WERI-Rb-1 (cell line): ENCODE data around the gene GNG7.
"Not testable (repeated sequence)": the region's sequence is repeated elsewhere in the genome, so short reads cannot be mapped to it uniquely, and the experiment has no call there.

Source experiments
- DNase-seq: peaks from one replicate; pipeline ENCODE4 v3.0.0-alpha.2; 2020
- H3K27ac ChIP-seq: fragments of 250-450 bp; sonication (Bioruptor Pico); 2 replicates; pipeline ENCODE4 v1.5.1; 2020; ENCODE audit warnings: mild to moderate bottlenecking, moderate library complexity
- H3K27me3 ChIP-seq: fragments of 250-450 bp; sonication (Bioruptor Pico); 2 replicates; pipeline ENCODE4 v1.5.1; 2021; ENCODE audit warnings: mild to moderate bottlenecking, low read depth, moderate library complexity; ENCODE audit not compliant: insufficient read depth, severe bottlenecking
- H3K36me3 ChIP-seq: fragments of 250-450 bp; sonication (Bioruptor Pico); 2 replicates; pipeline ENCODE4 v1.5.1; 2020; ENCODE audit warnings: mild to moderate bottlenecking, moderate library complexity
- H3K4me3 ChIP-seq: 2 replicates; pipeline ENCODE4 v1.5.1; 2011; ENCODE audit warnings: low read depth, mild to moderate bottlenecking, control low read depth, low read length
- H3K9me3 ChIP-seq: fragments of 250-450 bp; sonication (Bioruptor Pico); 2 replicates; pipeline ENCODE4 v1.5.1; 2021; ENCODE audit warnings: mild to moderate bottlenecking, moderate library complexity; ENCODE audit not compliant: severe bottlenecking
- TF ChIP-seq, protein P1 (sequence below): IDR thresholded peaks from 2 replicates; pipeline ENCODE4 v1.5.1; 2011; ENCODE audit warnings: low read depth, mild to moderate bottlenecking, control low read depth, inconsistent platforms, low read length

GNG7 gene

DNA sequence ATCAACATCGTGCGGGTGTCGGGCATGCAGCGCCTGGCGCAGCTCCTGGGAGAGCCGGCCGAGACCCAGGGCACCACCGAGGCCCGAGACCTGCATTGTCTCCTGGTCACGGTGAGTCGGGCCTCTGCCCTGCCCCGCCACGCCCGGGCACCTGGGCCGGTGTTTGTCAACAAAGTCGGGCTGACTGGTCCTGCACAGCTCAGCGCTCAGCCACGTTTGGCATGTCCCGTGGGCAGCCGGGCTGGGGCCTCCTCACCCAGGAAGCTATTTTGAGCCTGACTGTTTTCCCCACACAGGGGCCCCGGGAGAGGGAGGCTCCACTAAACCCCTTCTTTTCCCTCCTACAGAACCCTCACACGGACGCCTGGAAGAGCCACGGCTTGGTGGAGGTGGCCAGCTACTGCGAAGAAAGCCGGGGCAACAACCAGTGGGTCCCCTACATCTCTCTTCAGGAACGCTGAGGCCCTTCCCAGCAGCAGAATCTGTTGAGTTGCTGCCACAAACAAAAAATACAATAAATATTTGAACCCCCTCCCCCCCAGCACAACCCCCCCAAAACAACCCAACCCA is 225.3 kb downstream of the GNG7 start:
- Histone ChIP-seq H3K36me3 (no peaks in the 10 kb centered on the region), H3K27me3 (peaks cover 5% of the 10 kb centered on the region), H3K9me3 (no peaks in the 10 kb centered on the region), H3K27ac (no peak overlapping the region), H3K4me3 (no peak overlapping the region)
- DNase-seq: no peak
- TF ChIP-seq, protein P1, sequence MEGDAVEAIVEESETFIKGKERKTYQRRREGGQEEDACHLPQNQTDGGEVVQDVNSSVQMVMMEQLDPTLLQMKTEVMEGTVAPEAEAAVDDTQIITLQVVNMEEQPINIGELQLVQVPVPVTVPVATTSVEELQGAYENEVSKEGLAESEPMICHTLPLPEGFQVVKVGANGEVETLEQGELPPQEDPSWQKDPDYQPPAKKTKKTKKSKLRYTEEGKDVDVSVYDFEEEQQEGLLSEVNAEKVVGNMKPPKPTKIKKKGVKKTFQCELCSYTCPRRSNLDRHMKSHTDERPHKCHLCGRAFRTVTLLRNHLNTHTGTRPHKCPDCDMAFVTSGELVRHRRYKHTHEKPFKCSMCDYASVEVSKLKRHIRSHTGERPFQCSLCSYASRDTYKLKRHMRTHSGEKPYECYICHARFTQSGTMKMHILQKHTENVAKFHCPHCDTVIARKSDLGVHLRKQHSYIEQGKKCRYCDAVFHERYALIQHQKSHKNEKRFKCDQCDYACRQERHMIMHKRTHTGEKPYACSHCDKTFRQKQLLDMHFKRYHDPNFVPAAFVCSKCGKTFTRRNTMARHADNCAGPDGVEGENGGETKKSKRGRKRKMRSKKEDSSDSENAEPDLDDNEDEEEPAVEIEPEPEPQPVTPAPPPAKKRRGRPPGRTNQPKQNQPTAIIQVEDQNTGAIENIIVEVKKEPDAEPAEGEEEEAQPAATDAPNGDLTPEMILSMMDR: no peak

DNA sequence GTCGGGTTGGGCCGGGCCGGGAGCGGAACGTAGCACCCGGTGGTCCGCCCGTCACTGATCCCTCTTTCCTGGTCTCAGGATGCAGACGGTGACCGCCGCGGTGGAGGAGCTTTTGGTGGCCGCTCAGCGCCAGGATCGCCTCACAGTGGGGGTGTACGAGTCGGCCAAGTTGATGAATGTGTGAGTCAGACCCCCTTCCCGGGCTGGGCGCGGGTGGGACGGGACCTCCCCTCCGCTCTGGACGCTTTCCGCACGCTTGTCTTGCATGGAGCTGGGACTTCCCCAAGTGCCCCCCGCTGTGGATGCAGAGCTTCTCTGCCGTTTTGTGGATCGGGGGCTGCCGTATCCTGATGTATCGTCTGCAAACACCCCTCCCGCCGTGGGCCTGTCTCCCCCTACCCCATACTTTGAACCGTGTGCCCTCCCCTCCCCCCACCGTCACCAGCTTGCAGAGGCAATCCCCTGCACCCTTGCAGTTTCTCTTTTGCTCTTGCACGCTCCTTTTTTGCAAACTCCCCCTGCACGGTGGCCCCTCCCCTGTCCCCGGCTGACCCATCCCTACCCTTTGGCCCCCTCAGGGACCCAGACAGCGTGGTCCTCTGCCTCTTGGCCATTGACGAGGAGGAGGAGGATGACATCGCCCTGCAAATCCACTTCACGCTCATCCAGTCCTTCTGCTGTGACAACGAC is 225.9 kb downstream of the GNG7 start:
- Histone ChIP-seq H3K9me3 (no peaks in the 10 kb centered on the region), H3K27me3 (peaks cover 5% of the 10 kb centered on the region), H3K36me3 (no peaks in the 10 kb centered on the region), H3K4me3 (peak overlapping the region; percentile 83), H3K27ac (peak overlapping the region; percentile 50; the same call in 1 of the 2 replicates)
- TF ChIP-seq, protein P1: no peak
- peak; percentile 53 for DNase-seq

GRCh38 chr19:2475702-2476450 is 226.6 kb downstream of the GNG7 start, which contains the start of gene GADD45B:
Gene GADD45B, plus strand, starts transcription at chr19:2476127. Its CDS starts 232 bp downstream, at chr19:2476359.
- Histone ChIP-seq H3K27me3 (peaks cover 5% of the 10 kb centered on the region), H3K4me3 (peak within 1 kb of the TSS; percentile 83), H3K27ac (peak within 1 kb of the TSS; percentile 50), H3K9me3 (no peaks in the 10 kb centered on the region), H3K36me3 (no peaks in the 10 kb centered on the region)
- DNase-seq: peak; percentile 96
- TF ChIP-seq, protein P1: no peak

- no peak for DNase-seq
- no peak overlapping the region for H3K27ac ChIP-seq
- peaks cover 5% of the 10 kb centered on the region for H3K27me3 ChIP-seq
- TF ChIP-seq, protein P1: no peak
- no peaks in the 10 kb centered on the region for H3K9me3 ChIP-seq
- peak overlapping the region; percentile 83 for H3K4me3 ChIP-seq
- H3K36me3 ChIP-seq: no peaks in the 10 kb centered on the region
These were observed 227.3 kb downstream of the GNG7 start for GRCh38 chr19:2475018-2475701.

DNA sequence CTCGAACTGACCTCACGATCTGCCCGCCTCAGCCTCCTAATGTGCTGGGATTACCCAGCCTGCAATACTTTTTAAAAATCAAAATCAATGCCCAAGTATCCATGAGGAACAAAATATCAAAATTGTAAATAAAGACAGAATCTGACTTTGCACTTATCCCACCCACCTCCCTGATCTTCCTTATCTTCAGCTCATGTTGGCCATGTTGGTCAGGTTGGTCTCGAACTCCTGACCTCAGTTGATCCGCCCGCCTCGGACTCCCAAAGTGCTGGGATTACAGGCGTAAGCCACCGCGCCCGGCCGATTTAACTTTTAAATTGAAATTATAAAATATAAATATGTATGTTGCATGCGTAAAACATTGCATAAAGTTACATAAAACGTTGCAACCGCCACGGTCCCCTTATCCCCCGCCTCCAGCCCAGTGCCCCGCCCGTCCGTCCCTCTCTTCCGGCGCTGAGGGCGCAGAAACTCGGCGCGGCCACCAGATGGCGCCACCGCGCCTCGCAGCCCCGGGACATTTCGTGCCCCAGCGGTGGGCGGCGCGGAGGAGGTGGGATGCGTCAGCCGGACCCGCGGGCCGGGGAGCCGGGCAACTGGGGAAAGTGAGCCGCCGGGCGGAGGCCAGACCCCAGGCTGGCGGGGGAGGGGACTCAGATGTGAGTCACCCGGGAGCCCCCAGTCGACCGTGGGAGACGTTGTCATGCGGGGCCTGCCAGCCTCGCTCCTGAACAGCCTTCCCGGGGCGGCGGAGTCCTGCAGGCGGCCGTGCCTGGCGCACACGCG is 228.1 kb downstream of the GNG7 start:
- peak overlapping the region; percentile 83 for H3K4me3 ChIP-seq
- peak; percentile 81 for DNase-seq
- TF ChIP-seq, protein P1: peak; percentile 87
- no peak overlapping the region for H3K27ac ChIP-seq
- H3K27me3 ChIP-seq: peaks cover 5% of the 10 kb centered on the region
- no peaks in the 10 kb centered on the region for H3K9me3 ChIP-seq
- no peaks in the 10 kb centered on the region for H3K36me3 ChIP-seq

DNA sequence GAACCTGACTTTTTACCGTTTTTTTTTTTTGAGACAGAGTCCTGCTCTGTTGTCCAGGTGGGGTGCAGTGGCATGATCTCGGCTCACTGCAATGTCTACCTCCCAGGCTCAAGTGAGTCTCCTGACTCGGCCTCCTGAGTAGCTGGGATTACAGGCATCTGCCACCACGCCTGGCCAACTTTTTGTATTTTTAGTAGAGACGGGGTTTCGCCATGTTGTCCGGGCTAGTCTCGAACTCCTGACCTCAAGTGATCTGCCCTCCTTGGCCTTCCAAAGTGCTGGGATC is 232.6 kb downstream of the GNG7 start:
- H3K36me3 ChIP-seq, H3K9me3 ChIP-seq, H3K27me3 ChIP-seq, H3K27ac ChIP-seq, H3K4me3 ChIP-seq, DNase-seq: not testable (repeated sequence)
